ENCODE measurements around the gene DNAI4.
A peak's percentile ranks its signal among the peaks of the same experiment; 100 is the strongest.

DNAI4 gene

DNA sequence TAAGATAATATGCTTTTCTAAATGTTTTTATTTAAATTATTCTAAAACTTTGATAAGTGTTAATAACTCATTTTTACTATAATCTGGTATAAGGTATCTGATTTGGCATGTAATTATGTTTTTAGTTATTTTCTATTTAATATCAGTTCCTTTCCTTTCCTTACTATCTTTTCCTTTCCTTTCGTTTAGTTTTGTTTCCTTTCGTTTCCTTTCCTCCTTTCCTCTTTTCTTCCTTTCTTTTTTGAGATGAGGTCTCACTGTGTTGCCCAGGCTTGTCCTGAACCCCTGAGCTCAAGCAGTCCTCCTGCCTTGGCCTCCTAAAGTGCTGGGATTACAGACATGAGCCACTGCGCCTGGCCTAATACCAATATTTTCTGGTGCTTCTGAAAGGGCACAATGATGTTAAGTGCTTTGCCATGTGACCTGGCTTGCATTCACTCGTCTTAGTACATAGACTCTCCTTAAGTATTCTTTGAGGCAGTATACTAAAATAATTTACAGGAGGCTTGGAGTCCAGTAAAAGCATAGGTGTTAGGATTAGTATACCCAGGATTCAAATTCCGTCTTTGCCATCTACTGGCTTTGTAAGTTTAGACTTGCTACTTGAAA lies 18.8 kb upstream of the DNAI4 start:
- Histone ChIP-seq H3K9ac (ENCODE audit: low read length) (no peak overlapping the region), H3K27ac (ENCODE audit: low read depth, low read length) (0 out of 2 replicates have a peak overlapping the region, but pooled peaks have one; percentile 40), H3K9me3 (ENCODE audit: control insufficient read depth, insufficient read depth, low read depth, low read length) (no peaks in the 10 kb centered on the region), H3K4me1 (ENCODE audit: control insufficient read depth, insufficient read depth, low read length) (peaks cover 5% of the 10 kb centered on the region; the same call in 1 of the 2 replicates), H3K27me3 (ENCODE audit: control insufficient read depth, insufficient read depth, low read length) (no peaks in the 10 kb centered on the region), H3K4me3 (ENCODE audit: low read depth, low read length) (no peak overlapping the region), H3K36me3 (ENCODE audit: control insufficient read depth, insufficient read depth, low read length) (peaks cover 32% of the 10 kb centered on the region)

DNA sequence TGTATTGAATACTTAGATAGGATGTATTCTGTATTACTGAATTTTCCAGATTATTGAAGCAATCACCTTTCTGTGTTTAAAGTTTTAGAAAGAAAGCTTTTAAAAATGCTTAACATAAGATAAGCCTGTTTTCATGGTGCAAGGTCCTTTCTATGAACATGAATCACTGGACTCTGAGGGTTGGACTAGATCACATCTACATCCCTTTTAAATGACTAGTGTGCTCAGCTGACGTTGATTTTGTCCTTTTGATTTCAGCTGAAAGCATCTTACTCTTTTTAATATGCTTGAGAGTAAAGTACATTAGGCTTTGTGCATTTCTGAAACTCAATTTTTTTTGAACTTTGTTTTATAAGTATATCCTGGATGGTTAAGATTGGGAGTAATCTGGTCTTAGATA lies 16.3 kb upstream of the DNAI4 start:
- Histone ChIP-seq H3K9ac (ENCODE audit: low read length) (no peak overlapping the region), H3K27ac (ENCODE audit: low read depth, low read length) (no peak overlapping the region), H3K27me3 (ENCODE audit: control insufficient read depth, insufficient read depth, low read length) (no peaks in the 10 kb centered on the region), H3K4me3 (ENCODE audit: low read depth, low read length) (no peak overlapping the region), H3K36me3 (ENCODE audit: control insufficient read depth, insufficient read depth, low read length) (peaks cover 8% of the 10 kb centered on the region), H3K9me3 (ENCODE audit: control insufficient read depth, insufficient read depth, low read depth, low read length) (no peaks in the 10 kb centered on the region), H3K4me1 (ENCODE audit: control insufficient read depth, insufficient read depth, low read length) (peaks cover 5% of the 10 kb centered on the region; the same call in 1 of the 2 replicates)

DNA sequence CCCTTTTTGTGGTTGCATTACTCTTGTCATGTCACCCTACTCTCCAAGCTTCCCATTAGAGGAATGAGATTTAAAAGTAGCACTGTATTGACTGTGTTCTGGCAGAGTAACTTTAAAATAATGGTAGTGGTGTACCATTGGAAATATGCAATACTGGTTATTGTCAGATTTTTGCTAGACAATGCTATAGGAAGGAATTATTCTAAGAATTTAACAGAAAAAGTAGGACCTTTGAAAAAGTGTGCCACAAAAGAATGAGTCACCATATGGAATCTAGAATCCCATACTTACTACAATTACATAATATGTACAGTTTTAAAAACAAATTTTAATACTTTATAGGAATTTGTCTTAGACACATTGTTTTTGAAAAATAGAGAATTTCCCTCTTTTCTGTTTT lies 14.0 kb upstream of the DNAI4 start:
- H3K36me3 ChIP-seq (ENCODE audit: control insufficient read depth, insufficient read depth, low read length) = peaks cover 2% of the 10 kb centered on the region; the same call in 1 of the 2 replicates
- H3K4me3 ChIP-seq (ENCODE audit: low read depth, low read length) = no peak overlapping the region
- H3K4me1 ChIP-seq (ENCODE audit: control insufficient read depth, insufficient read depth, low read length) = peaks cover 8% of the 10 kb centered on the region; the same call in 1 of the 2 replicates
- no peaks in the 10 kb centered on the region for H3K9me3 ChIP-seq (ENCODE audit: control insufficient read depth, insufficient read depth, low read depth, low read length)
- H3K27me3 ChIP-seq (ENCODE audit: control insufficient read depth, insufficient read depth, low read length) = no peaks in the 10 kb centered on the region
- no peak overlapping the region for H3K9ac ChIP-seq (ENCODE audit: low read length)
- H3K27ac ChIP-seq (ENCODE audit: low read depth, low read length) = no peak overlapping the region

DNA sequence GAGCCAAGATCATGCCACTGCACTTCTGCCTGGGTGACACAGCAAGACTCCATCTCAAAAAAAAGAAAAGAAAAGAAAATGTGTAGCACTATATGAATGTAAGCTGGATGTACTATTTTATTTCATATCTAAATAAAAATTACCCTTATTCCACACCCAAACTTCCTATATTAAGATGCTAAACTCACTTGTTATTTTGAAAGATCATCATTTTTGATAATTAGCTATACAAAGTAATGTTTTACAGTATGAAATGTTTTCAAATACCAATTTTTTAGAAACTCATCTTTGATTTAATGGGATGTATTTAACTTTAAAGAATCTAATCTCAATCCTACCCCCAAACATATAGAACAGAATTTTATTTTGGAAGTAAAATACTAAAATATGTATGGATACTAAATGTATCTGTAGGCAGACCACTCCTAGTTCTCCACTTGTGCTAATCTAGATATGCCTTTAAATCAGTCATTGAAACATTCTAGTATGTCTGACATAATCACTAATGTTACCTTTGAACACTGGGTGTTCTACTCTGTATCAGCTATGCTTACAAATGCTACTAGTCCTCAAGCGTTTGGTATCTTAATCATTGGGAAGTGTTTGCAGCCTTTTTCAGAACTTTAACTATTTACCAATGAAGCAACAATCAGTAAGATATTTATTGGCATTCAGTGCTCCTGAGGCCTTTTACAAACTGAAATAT lies 13.0 kb upstream of the DNAI4 start:
- no peaks in the 10 kb centered on the region for H3K27me3 ChIP-seq (ENCODE audit: control insufficient read depth, insufficient read depth, low read length)
- no peak overlapping the region for H3K9ac ChIP-seq (ENCODE audit: low read length)
- no peaks in the 10 kb centered on the region for H3K9me3 ChIP-seq (ENCODE audit: control insufficient read depth, insufficient read depth, low read depth, low read length)
- H3K4me3 ChIP-seq (ENCODE audit: low read depth, low read length) = no peak overlapping the region
- H3K27ac ChIP-seq (ENCODE audit: low read depth, low read length) = no peak overlapping the region
- H3K4me1 ChIP-seq (ENCODE audit: control insufficient read depth, insufficient read depth, low read length) = peaks cover 13% of the 10 kb centered on the region; the same call in 1 of the 2 replicates
- H3K36me3 ChIP-seq (ENCODE audit: control insufficient read depth, insufficient read depth, low read length) = peaks cover 2% of the 10 kb centered on the region; the same call in 1 of the 2 replicates

DNA sequence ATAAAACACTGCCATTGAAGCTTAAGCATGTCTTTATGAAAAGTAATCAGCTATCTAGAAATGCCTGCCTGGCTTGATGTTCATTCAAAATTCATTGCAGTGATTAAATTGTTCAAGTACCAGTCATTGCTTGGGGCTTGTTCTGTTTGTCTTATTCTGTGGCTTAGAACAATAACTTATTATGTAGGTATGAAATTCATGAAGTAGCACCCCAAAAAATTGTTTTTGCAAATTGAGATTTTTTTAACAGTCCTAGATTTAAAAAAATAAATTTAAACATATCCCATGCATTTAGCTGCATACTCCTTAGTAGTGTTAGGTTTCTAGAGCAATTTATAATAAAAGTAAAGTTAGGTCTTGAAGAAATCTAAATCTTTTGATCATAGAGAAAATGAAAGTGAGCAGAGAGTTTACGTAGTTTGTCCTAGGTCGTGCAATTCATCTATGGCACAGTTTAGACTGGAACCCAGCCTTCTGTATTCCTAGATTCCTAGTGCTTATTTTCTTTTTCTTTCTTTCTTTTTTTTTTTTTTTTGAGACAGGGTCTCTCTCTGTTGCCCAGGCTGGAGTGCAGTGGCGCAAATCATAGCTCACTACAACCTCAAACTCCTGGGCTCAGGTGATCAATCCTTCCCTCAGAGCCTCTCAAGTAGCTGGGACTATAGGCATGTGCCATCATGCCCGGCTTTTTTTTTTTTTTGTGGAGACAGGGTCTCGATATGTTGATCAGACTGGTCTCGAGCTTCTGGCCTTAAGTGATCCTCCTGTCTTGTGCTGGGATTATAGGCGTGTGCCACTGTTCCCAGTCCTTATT lies 9.4 kb upstream of the DNAI4 start:
- H3K27ac ChIP-seq (ENCODE audit: low read depth, low read length) = 0 out of 2 replicates have a peak overlapping the region, but pooled peaks have one; percentile 57
- H3K9me3 ChIP-seq (ENCODE audit: control insufficient read depth, insufficient read depth, low read depth, low read length) = no peaks in the 10 kb centered on the region
- H3K36me3 ChIP-seq (ENCODE audit: control insufficient read depth, insufficient read depth, low read length) = no peaks in the 10 kb centered on the region
- no peak overlapping the region for H3K9ac ChIP-seq (ENCODE audit: low read length)
- no peaks in the 10 kb centered on the region for H3K27me3 ChIP-seq (ENCODE audit: control insufficient read depth, insufficient read depth, low read length)
- peaks cover 25% of the 10 kb centered on the region; the same call in 1 of the 2 replicates for H3K4me1 ChIP-seq (ENCODE audit: control insufficient read depth, insufficient read depth, low read length)
- no peak overlapping the region for H3K4me3 ChIP-seq (ENCODE audit: low read depth, low read length)

DNA sequence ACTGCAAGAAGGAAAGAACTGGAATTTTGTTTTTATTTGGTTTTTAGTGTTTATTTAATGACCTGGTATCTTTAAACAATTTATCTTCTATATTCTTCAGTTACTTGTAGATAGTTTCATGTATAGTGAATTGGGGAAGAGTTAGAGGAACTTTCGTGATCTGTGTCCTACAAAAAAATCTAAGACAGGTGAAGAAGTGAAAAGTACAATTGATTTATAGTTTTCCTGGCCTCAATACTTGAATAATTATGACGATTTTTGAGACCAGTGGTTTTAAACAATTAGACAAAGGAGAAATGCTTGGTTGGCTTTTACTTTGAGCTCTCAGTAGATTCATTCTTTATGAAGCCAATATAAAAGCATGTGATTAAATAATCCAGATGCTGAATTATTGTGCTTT lies 7.6 kb upstream of the DNAI4 start:
- Histone ChIP-seq H3K4me3 (ENCODE audit: low read depth, low read length) (peak overlapping the region; percentile 98), H3K27me3 (ENCODE audit: control insufficient read depth, insufficient read depth, low read length) (no peaks in the 10 kb centered on the region), H3K9me3 (ENCODE audit: control insufficient read depth, insufficient read depth, low read depth, low read length) (no peaks in the 10 kb centered on the region), H3K9ac (ENCODE audit: low read length) (no peak overlapping the region), H3K27ac (ENCODE audit: low read depth, low read length) (no peak overlapping the region), H3K4me1 (ENCODE audit: control insufficient read depth, insufficient read depth, low read length) (peaks cover 25% of the 10 kb centered on the region; the same call in 1 of the 2 replicates), H3K36me3 (ENCODE audit: control insufficient read depth, insufficient read depth, low read length) (no peaks in the 10 kb centered on the region)

DNA sequence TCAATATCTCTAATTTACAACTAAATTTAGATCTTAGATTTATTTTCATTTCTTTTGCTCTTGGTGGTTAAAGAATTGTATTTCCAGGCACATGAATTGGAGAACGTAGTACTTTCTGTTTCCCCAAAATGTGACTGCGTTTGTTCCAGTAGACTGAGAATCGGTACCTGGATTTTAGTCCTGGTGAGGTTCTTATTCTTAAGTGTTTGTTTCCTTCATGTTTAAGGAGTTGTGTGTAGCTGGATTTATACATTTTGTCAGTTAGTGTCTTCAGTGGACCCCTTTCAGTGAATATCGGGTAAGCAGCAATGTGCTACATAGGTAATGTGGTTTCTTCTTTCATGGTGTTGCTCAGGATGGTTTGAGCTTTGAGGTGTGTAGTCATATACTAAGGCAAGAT lies 6.9 kb upstream of the DNAI4 start:
- Histone ChIP-seq H3K9me3 (ENCODE audit: control insufficient read depth, insufficient read depth, low read depth, low read length) (no peaks in the 10 kb centered on the region), H3K9ac (ENCODE audit: low read length) (peak overlapping the region; percentile 96), H3K36me3 (ENCODE audit: control insufficient read depth, insufficient read depth, low read length) (no peaks in the 10 kb centered on the region), H3K4me3 (ENCODE audit: low read depth, low read length) (peak overlapping the region; percentile 98), H3K27me3 (ENCODE audit: control insufficient read depth, insufficient read depth, low read length) (no peaks in the 10 kb centered on the region), H3K4me1 (ENCODE audit: control insufficient read depth, insufficient read depth, low read length) (peaks cover 25% of the 10 kb centered on the region; the same call in 1 of the 2 replicates), H3K27ac (ENCODE audit: low read depth, low read length) (peak overlapping the region; percentile 88; the same call in 1 of the 2 replicates)

DNA sequence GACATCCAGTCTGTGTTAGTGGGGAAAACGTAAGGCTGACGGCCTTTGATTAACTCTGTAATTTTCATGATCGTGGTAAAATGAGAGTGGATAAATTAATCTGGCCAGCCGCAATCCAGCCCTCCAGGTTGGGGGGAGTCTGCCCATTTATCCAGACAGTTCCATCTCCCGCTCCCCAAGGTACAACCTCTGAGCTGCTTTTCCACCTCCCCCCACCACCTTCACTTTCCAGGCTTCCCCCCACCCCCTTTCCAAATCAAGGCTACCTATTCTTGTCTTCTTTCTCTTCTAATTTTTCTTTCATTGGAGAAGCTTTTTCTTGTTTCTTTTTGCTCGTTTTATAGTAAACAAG lies 6.1 kb upstream of the DNAI4 start:
- Histone ChIP-seq H3K27ac (ENCODE audit: low read depth, low read length) (peak overlapping the region; percentile 88), H3K4me1 (ENCODE audit: control insufficient read depth, insufficient read depth, low read length) (peaks cover 25% of the 10 kb centered on the region; the same call in 1 of the 2 replicates), H3K9me3 (ENCODE audit: control insufficient read depth, insufficient read depth, low read depth, low read length) (no peaks in the 10 kb centered on the region), H3K36me3 (ENCODE audit: control insufficient read depth, insufficient read depth, low read length) (no peaks in the 10 kb centered on the region), H3K9ac (ENCODE audit: low read length) (peak overlapping the region; percentile 96), H3K4me3 (ENCODE audit: low read depth, low read length) (peak overlapping the region; percentile 98), H3K27me3 (ENCODE audit: control insufficient read depth, insufficient read depth, low read length) (no peaks in the 10 kb centered on the region)

DNA sequence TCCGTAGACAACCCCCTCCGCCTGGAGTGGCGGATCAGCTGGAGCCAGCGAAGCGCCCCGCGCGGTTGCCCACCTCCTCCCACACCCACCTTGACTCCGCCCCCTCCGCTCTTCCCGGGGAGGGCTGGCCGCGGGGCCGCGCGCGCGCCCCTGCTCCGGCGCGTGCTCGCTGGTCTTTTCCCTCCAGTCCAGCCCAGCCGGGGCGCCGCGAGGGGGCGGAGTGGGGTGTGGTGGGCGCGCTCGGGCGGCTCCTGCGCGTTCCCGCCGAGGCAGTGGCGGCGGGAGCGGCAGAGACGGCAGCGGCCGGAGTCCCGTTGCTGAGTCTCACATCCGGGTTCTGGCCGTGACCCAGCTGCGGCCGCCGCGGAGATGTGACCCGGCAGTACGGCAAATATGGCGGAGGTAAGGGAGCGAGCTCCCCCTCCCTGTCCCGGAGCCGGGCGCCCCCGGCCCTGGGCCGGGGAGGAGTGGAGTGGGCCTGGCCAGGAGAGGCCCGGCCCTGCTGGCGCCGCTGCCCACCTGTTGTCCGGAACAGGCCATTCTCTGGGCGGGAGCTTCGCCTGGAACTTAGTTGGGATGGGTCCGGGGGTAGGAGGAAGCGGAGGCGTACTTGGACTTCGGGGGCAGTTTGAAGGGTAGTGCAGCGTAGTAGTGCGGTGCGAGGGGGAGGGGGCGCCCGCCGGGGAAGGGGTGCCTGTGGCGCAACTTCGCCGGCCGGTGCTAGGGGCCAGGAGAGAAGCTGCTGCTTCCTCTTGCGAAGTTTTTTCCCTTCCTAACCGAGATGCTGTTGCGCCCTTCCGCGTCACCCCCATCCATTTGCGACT lies 5.6 kb upstream of the DNAI4 start:
- peak overlapping the region; percentile 96 for H3K9ac ChIP-seq (ENCODE audit: low read length)
- H3K4me1 ChIP-seq (ENCODE audit: control insufficient read depth, insufficient read depth, low read length) = peaks cover 25% of the 10 kb centered on the region; the same call in 1 of the 2 replicates
- no peaks in the 10 kb centered on the region for H3K9me3 ChIP-seq (ENCODE audit: control insufficient read depth, insufficient read depth, low read depth, low read length)
- peak overlapping the region; percentile 98 for H3K4me3 ChIP-seq (ENCODE audit: low read depth, low read length)
- no peaks in the 10 kb centered on the region for H3K27me3 ChIP-seq (ENCODE audit: control insufficient read depth, insufficient read depth, low read length)
- H3K27ac ChIP-seq (ENCODE audit: low read depth, low read length) = peak overlapping the region; percentile 88
- no peaks in the 10 kb centered on the region for H3K36me3 ChIP-seq (ENCODE audit: control insufficient read depth, insufficient read depth, low read length)

DNA sequence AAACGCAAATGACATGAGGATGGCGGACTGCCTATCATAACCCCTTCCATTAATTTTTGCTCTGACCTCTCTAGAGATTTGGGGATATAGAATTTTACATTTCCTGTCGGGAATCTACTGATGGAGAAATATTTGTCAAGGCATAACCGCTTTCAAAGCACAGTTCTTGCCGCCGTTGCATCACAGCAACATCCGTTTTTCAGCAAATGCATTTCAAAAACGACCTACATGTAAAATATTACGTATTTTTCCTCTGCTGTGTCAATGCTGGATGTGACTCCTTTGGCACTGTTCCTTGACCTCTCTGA lies 5.0 kb upstream of the DNAI4 start:
- Histone ChIP-seq H3K4me3 (ENCODE audit: low read depth, low read length) (peak overlapping the region; percentile 62), H3K4me1 (ENCODE audit: control insufficient read depth, insufficient read depth, low read length) (peaks cover 25% of the 10 kb centered on the region; the same call in 1 of the 2 replicates), H3K27ac (ENCODE audit: low read depth, low read length) (no peak overlapping the region), H3K36me3 (ENCODE audit: control insufficient read depth, insufficient read depth, low read length) (no peaks in the 10 kb centered on the region), H3K9me3 (ENCODE audit: control insufficient read depth, insufficient read depth, low read depth, low read length) (no peaks in the 10 kb centered on the region), H3K27me3 (ENCODE audit: control insufficient read depth, insufficient read depth, low read length) (no peaks in the 10 kb centered on the region), H3K9ac (ENCODE audit: low read length) (peak overlapping the region; percentile 22)
